K562 (cell line): ENCODE measurements around the gene FBLN7.

Source experiments
- BCOR ChIP-seq: fragments of 450-650 bp; IDR thresholded peaks from 2 replicates; pipeline ENCODE4 v1.6.1; 2016
- EGR1 ChIP-seq: fragments of 450-650 bp; conservative IDR thresholded peaks from 2 replicates; pipeline ENCODE4 v1.6.1; 2017; ENCODE audit warnings: mild to moderate bottlenecking
- IRF2 ChIP-seq: sonication (generic); formaldehyde crosslinking; IDR thresholded peaks from 2 replicates; pipeline ENCODE4 v1.8.1; 2022; ENCODE audit warnings: mild to moderate bottlenecking, missing genetic modification reagents
- NFIC ChIP-seq: fragments of 450-650 bp; IDR thresholded peaks from 2 replicates; pipeline ENCODE4 v1.6.1; 2017; ENCODE audit warnings: mild to moderate bottlenecking, inconsistent platforms
- NR1H2 ChIP-seq: sonication (generic); formaldehyde crosslinking; IDR thresholded peaks from 2 replicates; pipeline ENCODE4 v1.4.0; 2020; ENCODE audit warnings: mild to moderate bottlenecking, missing genetic modification reagents
- PHF8 ChIP-seq: fragments of 200-600 bp; sonication (generic); IDR thresholded peaks from 2 replicates; pipeline ENCODE4 v1.6.1; 2012; ENCODE audit warnings: mixed run types, mild to moderate bottlenecking, inconsistent platforms, low read length, moderate library complexity, borderline replicate concordance
- SMC3 ChIP-seq: conservative IDR thresholded peaks from 2 replicates; pipeline ENCODE4 v1.6.1; 2011; ENCODE audit warnings: low read depth, low read length, improper control_type of control experiment; ENCODE audit not compliant: insufficient read depth
- STAT6 ChIP-seq: sonication (generic); formaldehyde crosslinking; IDR thresholded peaks from 2 replicates; pipeline ENCODE4 v1.8.1; 2023; ENCODE audit warnings: mild to moderate bottlenecking, missing genetic modification reagents

GRCh38 chr2:112150447-112150846 is 12.3 kb downstream of the FBLN7 start:
- TF ChIP-seq PHF8 (no peak), EGR1 (no peak), NR1H2 (no peak), IRF2 (CRISPR knock-in tag) (no peak), STAT6 (no peak), NFIC (no peak), SMC3 (no peak), BCOR (no peak)
